ENCODE data around the gene FAM241B.
A peak's percentile ranks its signal among the peaks of the same experiment; 100 is the strongest.

The FAM241B gene, protein sequence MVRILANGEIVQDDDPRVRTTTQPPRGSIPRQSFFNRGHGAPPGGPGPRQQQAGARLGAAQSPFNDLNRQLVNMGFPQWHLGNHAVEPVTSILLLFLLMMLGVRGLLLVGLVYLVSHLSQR

DNA sequence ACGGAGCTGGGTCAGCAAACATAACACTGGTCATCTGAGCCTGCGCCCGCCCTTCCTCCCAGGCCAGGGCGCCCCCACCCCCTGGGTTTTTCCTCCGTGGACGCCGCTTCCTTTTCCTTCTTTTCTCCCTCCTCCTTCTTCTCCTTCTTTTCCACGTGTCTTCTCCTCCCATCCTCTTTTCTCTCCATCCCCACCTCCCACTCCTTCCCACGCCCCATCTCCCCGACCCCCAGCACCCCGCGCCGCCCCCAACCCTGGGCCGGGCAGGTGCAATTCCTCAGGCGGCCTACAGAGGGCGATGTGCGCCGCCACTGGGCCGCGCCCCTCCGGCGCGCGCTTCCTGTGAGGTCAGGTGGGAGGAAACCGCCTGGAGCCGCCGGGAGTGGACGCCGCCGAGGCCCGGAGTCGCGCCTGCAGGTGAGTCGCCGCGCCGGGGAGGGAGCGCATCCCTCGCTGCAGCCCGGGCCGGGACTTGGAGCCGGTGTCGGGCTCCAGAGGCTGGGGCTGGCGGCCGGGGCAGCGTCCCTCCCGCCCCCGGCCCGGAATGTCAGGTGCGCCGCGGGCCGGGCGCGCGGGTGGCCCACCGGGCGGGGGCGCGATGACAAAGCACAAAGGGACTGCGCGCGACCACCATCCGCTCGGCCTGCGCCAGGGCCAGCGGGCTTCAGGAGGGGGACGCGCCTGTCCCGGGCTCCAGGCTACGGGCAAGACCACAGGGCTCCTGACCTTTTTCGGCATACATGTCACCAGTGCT is at the start of gene FAM241B:
TSS of gene FAM241B (plus strand) at position 351 of the 754 bp plus-strand sequence. CDS start 1,497 bp downstream, outside the sequence.
- DNase-seq: peak; percentile 83

DNA sequence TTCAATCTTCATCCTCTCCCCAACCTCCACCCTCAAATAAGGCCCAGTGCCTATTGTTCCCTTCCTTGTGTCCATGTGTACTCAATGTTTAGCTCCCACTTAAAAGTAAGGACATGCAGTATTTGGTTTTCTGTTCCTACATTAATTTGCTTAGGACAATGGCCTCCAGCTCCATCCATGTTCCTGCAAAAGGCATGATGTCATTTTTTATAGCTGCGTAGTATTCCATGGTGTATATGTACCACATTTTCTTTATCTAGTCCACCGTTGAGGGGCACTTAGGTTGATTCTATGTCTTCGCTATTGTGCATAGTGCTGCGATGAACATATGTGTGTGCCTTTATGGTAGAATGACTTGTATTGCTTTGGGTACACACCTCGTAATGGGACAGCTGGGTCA is 49.6 kb upstream of the FAM241B start:
- no peak for DNase-seq

DNA sequence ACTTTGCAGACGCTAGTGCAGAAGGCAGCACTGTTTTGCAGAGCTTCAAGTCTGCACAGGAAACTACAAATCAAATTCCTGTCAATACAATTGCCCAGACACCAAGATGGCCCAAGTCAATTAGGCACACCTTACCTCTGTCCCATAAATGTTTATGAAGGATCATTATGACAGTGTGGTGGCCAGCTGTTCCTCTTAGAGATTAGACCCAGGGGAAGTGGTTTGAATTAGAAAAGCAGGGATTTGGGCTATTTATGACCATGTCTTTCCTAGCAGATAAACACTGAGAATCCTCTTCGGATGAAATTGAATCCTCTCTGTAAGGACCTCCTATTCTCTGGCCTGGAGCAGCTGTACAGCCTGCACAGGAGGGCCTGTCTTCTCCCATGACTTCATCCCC is 46.9 kb upstream of the FAM241B start:
- no peak for DNase-seq

DNA sequence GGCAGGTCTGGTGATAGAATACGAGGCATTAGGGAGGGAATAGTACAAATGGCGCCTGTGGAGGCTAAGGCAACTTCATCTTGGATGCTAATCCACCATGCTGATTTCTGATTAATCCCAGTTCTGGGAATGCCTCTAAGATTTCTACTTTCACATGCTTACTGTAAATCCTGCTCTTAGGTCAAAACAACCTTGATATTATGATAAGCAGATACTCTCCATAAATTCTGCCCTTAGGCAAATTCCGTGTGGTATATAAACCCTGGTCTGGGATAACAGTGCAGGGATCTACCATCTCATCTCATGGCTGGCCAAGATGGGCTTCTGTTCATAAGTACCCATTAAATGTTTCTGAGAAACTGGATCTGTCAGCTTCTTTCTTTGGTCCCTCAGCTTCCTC is 45.4 kb upstream of the FAM241B start:
- no peak for DNase-seq

DNA sequence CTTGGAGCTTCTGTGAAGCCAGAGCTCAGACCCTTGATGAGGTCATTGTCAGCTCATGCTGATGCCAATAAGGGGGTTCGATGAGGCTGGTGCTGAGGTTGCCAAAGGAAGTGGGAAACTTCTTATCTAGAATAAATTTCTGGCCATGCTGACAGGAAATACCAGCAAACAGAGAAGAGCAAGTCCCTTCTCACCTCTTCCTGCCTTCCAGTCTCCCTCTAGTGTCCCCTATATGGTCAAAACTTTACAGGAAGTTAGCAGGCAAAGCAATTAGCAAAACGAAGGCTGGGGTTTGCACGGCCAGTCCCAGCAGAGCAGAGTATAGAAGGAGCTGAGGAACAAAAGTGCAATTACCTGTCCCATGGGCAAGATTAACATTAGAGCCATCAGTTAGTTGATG is 41.7 kb upstream of the FAM241B start:
- no peak for DNase-seq

DNA sequence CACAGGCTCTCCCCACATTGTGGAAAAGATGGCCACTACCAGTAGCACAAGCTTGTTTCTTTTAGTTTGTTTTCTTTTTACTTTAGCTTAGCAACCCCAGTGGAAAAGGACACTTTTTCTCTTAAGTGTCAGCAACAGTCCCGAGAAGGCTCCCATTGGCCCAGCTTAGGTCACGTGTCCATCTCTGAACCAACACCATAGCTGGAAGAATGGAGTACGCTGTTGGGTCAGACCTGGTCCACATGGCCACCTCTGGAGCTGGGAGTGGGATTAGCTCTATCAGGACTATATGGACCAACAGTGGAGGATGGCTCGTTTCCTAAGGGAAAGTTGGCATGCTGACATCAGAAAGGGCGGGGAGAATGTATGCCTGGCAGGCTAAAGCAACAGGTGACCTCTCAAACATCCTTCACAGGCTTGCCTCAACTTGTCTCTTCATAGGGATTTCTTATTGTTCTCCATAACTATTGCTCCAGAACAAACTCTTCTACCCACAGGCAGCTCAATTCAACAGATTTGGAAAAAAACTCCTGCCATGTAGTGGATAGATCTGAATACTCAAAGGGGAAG is 29.2 kb upstream of the FAM241B start:
- no peak for DNase-seq

DNA sequence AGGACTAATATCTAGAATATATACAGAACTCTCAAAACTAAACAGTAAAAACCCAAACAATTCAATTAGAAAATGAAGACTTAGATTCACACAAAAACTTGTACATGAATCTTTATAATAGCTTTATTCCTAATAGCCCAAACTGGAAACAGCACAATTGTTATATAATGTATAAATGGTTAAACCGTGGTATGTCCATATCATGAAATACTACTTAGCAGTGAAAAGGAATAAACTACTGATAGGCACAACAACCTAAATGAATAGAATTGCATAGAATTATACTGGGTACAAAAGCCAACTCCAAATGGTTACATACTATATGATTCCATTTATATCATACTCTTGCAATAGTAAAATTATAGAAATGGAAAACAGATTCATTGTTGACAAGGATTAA is 21.0 kb upstream of the FAM241B start:
- no peak for DNase-seq

DNA sequence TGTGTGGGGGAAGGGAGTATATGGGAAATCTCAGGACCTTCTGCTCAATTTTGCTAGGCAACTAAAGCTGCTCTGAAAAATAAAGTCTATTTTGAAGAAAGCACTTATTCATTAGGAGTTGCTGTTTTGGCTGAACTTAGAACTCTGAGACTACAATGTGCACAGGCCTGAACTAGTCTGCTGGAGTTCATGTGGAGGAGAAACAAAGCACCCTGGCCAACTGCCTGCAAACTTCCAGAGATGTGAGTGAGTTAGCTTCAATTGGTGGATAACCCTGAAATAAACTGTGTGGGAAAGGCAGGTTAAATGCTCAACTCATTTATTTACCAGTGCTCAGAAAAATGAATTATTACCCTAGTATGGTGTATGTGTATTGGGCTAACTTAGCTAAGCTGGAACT is 17.3 kb upstream of the FAM241B start:
- no peak for DNase-seq

DNA sequence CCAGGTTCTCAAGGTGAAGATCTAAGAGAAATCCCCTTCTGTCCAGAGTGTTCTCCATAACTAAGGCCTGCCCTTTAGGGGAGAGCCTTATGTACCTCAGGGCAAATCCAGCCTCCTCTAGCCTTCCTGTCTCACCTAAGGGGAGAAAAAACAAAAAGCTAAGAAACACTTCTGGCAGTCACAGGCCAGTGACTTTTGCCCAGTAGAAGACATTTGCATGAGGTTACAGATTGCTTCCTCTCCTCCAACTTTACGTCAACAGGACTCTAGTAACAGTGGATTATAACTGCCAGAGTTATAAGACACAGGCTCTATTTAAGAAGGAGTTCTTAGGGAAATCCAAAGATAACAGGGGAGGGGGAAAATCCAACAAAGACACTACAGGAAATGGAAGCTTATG is 15.9 kb upstream of the FAM241B start:
- DNase-seq: no peak

DNA sequence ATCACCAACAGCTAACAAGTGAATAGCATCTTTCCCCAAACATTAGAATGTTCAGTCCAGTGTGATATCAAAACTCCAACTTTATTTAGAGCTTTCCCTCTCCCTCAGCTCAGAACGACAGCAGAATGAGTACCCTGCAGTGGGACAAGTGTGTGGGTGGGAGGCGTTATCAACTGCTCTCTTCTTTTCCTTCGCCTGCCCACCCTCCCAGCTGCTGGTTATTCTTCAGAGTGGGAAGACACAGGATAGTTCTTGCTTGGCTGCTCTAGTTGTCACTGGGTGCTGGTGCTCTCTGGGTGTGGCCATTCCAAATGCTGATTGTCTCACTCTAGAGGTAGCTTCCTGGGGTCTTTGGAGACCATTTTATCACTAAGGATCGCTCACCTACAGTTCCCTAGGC is 13.7 kb upstream of the FAM241B start:
- DNase-seq: no peak

DNA sequence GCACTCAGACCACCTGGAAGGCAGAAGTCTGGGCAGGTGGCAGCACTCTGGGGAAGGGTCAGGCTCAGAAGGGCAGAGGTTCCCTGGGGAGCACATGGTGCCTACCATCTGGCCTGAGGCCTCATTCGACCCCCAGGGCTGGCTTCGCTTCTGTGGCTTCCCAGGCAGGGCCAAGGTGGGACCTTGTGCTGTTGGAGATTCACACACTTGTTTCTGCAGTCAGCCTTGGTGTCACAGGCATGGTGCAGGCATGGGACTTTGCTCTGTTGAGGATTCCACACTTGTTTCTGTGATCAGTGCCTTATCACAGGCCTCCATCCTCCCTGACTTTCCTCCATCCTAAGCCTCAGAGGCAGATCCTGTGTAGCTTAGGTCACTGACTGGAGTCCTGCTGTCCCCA is 11.3 kb upstream of the FAM241B start:
- no peak for DNase-seq

DNA sequence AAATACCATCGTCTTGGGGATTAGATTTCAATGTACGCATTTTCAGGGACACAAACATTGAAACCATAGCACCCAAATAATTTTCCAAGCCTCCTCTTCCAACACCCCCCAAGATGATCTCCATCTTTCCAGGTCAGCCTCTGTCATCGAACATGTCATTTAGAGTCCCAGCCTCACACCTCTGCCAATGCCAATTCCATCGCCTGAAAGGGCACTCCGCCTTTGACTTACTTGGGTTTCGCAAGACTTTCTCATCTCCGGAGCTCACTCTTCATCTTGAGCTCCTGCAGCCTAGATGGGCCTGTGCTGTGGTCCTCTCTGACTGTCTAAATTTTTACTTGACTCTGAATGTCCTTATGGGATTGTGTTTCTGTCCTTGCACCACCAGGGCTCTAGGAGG is 10.4 kb upstream of the FAM241B start:
- DNase-seq: no peak

DNA sequence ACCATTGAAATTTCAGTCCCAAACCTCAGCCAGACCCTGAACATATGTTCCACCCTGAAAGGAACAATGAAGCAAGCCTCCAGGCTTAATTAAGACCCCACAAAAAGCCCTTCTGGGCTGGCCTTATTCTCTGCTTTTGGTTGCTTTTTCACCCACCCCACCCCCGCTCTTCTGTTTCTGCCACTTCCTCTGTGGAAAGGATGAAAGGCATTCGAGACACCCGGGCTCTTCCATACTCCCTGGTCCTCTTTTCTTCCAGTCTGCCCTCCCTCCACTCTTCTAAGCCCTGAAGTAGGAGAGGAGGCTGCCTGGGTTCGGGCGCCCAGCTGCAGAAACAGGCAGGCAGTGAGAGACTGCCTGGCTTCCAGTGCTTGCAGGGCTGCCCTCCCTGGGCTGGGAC is 9.4 kb upstream of the FAM241B start:
- DNase-seq: peak; percentile 18

DNA sequence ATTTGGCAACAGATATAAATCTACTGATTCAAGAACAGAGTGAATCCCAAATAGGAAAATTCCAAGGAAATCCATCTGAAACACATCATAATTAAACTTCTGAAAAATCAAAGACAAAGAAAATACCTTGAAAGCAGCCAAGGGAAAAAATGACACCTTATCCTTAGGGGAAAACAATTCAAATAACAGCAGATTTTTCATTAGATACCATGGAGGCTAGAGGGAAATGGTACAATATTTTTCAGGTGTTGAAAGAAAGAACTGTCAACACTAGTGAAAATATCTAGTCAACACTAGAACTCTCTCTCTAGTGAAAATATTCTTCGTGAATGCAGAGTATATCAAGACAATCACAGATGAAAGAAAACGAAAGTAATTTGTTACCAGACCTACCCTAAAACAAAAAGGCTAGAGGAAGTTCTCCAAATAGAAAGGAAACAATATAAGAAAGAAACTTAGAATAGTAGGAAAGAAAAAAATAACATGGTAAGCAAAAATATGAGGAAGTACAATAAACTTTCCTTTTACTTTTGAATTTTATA is 5.7 kb upstream of the FAM241B start:
- DNase-seq: no peak

DNA sequence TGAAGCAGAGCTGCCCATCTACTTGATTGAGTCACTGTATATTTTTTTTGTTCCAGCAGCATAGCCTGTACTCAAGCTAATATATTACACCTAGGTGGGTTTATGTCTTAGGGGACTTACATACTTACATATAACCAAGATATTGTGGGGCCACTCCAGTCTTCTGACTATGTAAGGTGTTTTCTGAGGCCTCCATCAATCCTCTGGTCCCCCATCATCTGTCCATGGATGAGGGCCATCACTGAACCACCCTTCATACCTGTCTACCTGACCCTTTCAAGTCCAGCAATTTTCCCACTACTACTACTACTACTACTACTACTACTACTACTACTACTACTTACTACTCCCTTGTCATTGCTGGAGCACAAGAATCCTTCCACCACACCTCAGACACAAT is 3.2 kb upstream of the FAM241B start:
- DNase-seq: no peak

DNA sequence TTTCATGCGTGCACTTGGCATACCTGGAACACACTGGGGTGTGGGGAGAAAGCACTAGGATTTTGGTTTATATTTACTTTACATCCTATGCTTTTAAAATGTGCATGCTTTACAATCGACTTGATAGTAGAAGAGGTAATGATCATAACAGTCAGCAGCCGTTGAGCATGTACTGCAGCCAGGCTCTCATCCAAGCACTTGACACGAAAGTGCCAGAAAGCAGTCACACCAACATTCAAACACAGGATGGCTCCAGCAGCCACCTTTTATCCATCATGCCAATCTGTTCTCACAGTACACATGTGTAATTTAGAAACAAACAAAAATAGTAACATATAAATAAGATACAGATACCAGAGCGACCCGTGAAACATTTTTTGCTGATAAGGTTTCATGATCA is 1.2 kb upstream of the FAM241B start:
- DNase-seq: no peak

DNA sequence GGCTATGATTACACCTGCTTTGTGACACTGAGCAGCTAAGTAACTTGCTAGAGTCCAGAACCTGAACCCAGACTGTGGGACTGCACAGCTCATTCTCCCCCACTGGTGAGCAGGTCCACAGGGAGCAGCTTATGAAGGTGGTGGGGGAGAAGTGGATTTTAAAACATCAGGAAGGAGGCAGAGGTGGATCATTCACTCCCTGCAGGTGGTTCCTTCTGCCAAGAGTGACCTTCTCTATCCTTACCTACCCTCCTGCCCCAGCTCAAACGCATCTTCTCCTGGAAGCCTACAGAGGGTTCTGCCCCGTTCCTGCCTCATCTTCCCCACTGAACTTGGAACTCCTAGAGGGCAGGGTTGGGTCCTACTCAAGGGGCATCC is 539 bp upstream of the FAM241B start:
- DNase-seq: no peak

DNA sequence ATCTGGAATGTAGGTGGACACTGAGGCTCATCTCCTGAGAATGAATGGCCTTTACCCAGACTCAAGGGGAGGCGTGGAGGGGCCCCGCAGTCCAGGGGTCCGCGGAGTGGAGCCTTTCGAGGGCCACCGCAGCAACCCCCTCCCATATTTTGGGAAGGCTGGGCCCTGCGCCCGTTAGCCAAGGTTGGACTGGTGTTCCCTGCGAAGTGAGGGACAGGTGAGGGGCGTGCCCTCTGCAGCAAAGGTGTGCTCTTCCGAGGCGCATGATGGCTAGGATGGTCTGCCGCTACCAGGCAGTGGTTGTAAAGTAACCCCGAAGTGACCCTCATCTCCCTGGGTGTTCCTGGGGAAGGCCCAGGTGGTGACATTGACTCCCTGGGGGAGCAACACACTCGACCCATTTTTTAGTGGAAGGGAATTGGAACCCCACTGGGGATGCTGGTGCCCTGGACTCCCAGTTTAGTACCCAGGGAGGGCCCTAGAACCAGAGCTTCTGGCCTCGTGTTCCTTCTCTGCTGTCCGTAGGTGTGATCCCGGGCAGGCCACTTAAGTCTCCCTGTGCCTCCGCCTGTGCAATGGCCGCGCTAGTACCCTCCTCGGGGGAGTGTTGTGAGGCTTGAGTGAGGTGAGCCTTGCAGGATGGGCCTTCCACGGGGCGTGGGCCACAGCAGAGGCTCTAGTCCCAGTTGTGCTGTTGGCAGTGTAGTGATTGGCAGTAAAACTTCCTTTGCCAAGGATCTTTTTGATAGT is 779 bp downstream of the FAM241B start:
- DNase-seq: no peak

DNA sequence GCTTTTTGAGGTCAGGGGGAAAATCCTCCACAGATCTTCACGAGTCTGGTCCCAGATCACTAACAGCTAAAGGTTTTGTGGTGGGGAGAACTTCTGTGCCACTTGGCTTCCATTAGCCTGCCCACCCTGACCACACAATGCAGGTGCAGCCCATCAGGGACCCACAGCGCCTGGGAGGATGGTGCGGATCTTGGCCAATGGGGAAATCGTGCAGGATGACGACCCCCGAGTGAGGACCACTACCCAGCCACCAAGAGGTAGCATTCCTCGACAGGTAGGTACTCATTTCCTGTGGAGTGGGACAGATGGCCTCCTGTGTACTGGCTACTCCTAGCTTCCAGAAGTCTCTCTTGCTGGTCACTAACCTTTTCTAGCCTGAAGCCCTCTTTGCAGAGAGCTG is 1.5 kb downstream of the FAM241B start:
- no peak for DNase-seq

DNA sequence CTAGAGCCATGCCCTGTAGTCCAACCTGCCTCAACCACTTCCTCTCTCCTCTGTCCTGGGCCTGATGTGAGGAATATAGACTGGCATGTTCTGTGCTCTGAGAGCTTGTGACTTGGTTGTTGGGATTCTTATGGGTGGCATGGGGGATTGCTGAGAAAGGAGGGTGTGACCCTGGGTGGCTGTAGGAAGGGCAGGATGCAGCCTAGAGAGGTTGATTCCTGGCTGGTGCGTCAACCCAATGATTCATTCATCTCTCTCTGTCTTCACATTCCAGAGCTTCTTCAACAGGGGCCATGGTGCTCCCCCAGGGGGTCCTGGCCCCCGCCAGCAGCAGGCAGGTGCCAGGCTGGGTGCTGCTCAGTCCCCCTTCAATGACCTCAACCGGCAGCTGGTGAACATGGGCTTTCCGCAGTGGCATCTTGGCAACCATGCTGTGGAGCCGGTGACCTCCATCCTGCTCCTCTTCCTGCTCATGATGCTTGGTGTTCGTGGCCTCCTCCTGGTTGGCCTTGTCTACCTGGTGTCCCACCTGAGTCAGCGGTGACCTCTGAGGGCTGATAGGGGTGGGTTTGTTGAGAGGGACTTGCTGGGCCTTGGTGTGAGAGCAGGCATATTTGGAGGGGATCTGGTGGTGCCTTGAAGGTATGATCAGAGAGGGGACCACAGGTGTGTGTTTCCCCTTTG is 2.6 kb downstream of the FAM241B start:
- DNase-seq: no peak

DNA sequence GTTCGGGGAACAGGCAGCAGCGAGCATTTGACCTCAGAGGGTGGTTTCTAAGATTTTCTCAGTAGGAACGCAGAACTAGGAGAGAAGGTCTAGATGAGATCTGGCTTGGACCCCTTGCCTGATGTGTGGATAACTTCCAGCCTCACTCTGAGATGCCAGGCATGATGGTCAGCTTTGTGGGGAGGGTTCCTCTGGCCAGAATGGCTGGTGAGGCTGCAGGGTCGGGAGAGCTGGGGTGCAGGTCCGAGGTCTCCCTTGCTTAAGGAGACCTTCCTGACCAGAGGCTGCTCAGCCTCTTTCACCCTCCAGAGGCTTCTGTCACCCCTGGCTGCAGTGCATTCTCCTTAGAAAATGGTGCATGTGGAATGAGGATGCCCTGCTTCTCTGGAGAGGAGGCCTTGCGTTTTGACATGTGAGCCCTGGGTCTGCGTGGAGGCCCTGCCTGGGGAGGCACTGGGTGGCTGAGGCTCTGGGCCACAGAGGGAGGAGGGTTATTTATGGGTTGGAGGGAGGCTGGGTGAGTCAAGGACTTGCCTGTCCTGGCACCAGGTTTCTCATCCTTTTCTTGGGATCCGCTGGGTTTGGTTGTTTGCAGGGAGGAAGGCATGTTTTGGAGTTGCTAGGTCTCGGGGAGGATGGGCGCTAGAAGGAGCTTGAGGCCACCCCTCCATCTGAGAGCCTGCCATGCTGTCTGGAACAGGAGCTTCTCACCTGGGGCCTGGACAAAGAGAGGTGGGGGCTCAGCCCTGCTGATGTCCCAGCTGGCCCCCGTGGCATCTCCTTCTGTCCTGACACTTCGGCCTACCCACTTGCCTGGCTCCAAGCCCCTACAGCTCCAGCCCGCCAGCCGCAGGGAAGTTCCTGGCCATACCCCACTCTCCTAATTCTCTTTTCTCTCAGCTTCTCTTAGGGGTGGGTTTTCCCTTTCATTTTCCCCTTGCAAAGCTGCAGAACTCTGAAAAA is 3.9 kb downstream of the FAM241B start:
- no peak for DNase-seq

Measured in CD4-positive, alpha-beta T cell treated with Interleukin-6 for 4 hours (primary cell).